Tibial artery (tissue), 4 donors: Measurements from ENCODE around the gene RAD51B.
A peak's percentile ranks its signal among the peaks of the same experiment; 100 is the strongest.

ENCODE experiments used
- DNase-seq, 2 donors: peaks; one replicate each; pipeline ENCODE4 v3.0.0-alpha.2; 2019
- H3K27ac ChIP-seq, 2 donors: fragments of 200-600 bp; sonication (generic) in 1 of 2; 1 replicate in 1 of 2; 2 replicates in 1 of 2; pipeline ENCODE4 v1.5.1; 2018 to 2019; ENCODE audit warnings: mild to moderate bottlenecking in 1 of 2
- H3K27me3 ChIP-seq, 2 donors: fragments of 200-600 bp; sonication (generic) in 1 of 2; one replicate each; pipeline versions ENCODE4 v1.5.1 to v1.6.0; 2016 to 2019
- H3K36me3 ChIP-seq, 3 donors: fragments of 200-600 bp; sonication (generic) in 2 of 3; one replicate each; pipeline ENCODE4 v1.5.1; 2016 to 2019; ENCODE audit warnings: mild to moderate bottlenecking in 2 of 3
- H3K4me1 ChIP-seq, 4 donors: fragments of 200-600 bp; sonication (generic) in 2 of 4; 1 replicate in 3 of 4; 2 replicates in 1 of 4; pipeline ENCODE4 v1.5.1; 2016 to 2019
- H3K4me3 ChIP-seq, 2 donors: fragments of 200-600 bp; sonication (generic) in 1 of 2; 1 replicate in 1 of 2; 2 replicates in 1 of 2; pipeline ENCODE4 v1.5.1; 2018 to 2019; ENCODE audit warnings: mild to moderate bottlenecking in 2 of 2
- H3K9me3 ChIP-seq, 3 donors: fragments of 200-600 bp; sonication (generic) in 1 of 3; one replicate each; pipeline ENCODE4 v1.5.1; 2016 to 2019
- intact Hi-C: fragments of 100-400 bp; cut with DNase I; formaldehyde crosslinking; loops from one replicate; pipeline ENCODE4 v1.15.0; 2023; ENCODE audit warnings: low total_unique reads
- TF ChIP-seq, protein P1 (sequence below), 2 experiments: fragments of 200-600 bp in 1 of 2; fragments of 450-650 bp in 1 of 2; IDR thresholded peaks; one replicate each; pipeline ENCODE4 v1.5.1; 2017 to 2019; ENCODE audit warnings: antibody characterized with exemption in 2 of 2, mild to moderate bottlenecking in 1 of 2, moderate library complexity in 1 of 2

RAD51B gene

DNA sequence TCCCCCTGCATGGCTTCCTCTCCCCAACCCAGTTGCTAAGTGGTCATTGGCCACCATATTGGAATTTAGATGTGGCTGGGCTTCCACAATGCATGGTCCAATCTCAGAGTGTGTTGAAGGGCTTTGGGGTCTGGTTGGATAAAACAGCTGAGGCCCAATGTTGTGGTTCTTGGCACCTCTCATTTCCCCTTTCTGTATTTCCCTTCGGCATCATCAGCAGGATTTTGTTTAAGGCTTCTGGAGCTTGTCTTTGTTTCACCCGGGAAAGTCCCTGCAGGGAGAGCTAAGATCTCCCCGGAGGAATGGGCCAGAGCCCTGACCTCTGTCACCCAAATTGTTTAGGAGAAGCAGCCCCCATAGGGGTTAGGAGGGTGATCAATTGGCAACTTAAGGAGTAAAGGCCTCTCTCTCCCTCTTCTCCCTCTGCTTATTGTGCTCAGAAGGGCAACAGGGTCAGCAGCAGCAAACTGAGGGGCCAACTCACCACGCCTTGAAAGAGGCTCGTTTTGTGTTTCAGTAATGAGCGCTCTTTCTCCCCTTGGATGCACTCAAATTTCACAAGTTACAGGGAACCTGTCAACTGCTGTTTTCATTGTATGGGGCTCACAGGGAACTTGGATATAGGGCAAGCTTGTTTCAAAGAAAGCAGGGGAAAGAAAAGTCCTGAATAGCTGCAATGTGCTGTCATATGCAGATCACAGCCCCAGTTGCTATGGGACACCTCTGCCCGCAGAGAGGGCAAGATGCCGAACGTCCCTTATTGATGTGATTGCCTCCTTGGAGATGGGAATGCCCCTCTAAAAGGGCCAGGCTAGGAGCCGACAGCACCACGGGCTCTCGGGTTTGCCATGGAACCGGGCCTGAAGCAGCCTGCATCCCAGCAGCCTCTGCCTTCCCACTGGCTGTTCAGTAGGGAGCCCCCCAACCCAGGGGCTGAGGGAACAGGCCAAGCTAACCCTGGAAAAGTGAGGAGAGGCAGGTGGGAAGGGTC is 749.6 kb downstream of the RAD51B start:
- H3K27ac ChIP-seq, result no peak overlapping the region
- DNase-seq, result no peak
- TF ChIP-seq, protein P1, sequence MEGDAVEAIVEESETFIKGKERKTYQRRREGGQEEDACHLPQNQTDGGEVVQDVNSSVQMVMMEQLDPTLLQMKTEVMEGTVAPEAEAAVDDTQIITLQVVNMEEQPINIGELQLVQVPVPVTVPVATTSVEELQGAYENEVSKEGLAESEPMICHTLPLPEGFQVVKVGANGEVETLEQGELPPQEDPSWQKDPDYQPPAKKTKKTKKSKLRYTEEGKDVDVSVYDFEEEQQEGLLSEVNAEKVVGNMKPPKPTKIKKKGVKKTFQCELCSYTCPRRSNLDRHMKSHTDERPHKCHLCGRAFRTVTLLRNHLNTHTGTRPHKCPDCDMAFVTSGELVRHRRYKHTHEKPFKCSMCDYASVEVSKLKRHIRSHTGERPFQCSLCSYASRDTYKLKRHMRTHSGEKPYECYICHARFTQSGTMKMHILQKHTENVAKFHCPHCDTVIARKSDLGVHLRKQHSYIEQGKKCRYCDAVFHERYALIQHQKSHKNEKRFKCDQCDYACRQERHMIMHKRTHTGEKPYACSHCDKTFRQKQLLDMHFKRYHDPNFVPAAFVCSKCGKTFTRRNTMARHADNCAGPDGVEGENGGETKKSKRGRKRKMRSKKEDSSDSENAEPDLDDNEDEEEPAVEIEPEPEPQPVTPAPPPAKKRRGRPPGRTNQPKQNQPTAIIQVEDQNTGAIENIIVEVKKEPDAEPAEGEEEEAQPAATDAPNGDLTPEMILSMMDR (IDR thresholded peaks at IDR 0.05), result no peak

DNA sequence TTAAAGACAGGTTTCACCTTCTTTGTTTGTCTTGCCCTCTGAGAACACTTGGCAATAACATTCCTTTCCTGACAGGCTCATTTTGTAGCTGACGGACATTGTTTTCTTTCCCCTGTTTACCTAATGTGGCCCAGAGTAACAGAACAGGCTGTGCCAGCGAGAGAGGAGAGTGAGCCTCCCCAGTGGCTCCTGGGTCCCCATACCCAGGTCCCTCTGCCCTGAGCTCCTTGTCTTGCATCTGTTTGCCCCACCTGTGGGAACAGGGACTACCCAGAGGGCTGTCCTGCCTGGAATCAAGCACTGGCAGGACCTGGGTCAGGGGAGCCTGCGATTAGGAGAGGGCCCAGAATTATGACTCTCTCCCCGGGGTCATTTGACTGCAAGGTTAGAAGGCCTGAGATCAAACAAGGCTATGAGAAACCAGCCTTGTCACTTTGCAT is 750.4 kb downstream of the RAD51B start:
- intact Hi-C loops, result no loop called here
- H3K9me3 ChIP-seq, result no peaks in the 10 kb centered on the region
- H3K27me3 ChIP-seq, result no peaks in the 10 kb centered on the region
- H3K4me1 ChIP-seq, result peaks cover 0 to 19% (median 6%) of the 10 kb centered on the region in 4 donors
- H3K36me3 ChIP-seq, result no peaks in the 10 kb centered on the region
- H3K27ac ChIP-seq, result no peak overlapping the region
- H3K4me3 ChIP-seq, result no peak overlapping the region
- no peak for DNase-seq
- TF ChIP-seq, protein P1 (IDR thresholded peaks at IDR 0.05), result no peak

More for the DNA sequence above, 749.6 kb downstream of the RAD51B start:
- Histone ChIP-seq H3K36me3 (no peaks in the 10 kb centered on the region), H3K4me3 (no peak overlapping the region), H3K4me1 (peaks cover 0 to 21% (median 7%) of the 10 kb centered on the region in 4 donors), H3K9me3 (no peaks in the 10 kb centered on the region), H3K27me3 (no peaks in the 10 kb centered on the region)
- intact Hi-C loops, result no loop called here

DNA sequence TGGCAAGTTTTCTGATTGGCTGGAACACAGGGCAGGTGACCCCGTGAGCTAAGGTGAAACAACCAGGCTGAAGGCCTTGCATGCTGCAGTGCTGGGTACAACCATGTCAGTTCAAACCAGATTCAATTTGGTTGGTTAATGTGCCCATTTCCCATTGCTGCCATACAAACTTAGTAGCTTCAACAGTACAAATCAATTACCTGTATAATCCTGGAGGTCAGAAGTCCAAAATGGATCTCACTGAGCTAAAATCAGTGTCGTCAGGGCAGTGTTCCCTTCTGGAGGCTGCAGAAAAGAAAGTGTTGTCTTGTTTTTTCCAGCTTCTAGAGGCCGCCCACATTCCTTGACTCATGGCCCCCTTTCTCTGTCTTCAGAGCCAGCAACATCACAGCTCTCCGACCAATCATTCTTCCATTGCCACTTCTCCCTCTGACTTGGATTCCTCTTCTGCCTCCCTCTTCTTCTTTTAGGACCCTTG is 751.6 kb downstream of the RAD51B start:
- TF ChIP-seq, protein P1 (IDR thresholded peaks at IDR 0.05), result no peak
- H3K27ac ChIP-seq, result no peak overlapping the region
- peak in 1 of 2 donors; percentile 17 for DNase-seq
- H3K36me3 ChIP-seq, result no peaks in the 10 kb centered on the region
- intact Hi-C loops, result no loop called here
- no peaks in the 10 kb centered on the region for H3K9me3 ChIP-seq
- H3K4me3 ChIP-seq, result no peak overlapping the region
- no peaks in the 10 kb centered on the region for H3K27me3 ChIP-seq
- peaks cover 0 to 20% (median 6%) of the 10 kb centered on the region in 4 donors for H3K4me1 ChIP-seq

DNA sequence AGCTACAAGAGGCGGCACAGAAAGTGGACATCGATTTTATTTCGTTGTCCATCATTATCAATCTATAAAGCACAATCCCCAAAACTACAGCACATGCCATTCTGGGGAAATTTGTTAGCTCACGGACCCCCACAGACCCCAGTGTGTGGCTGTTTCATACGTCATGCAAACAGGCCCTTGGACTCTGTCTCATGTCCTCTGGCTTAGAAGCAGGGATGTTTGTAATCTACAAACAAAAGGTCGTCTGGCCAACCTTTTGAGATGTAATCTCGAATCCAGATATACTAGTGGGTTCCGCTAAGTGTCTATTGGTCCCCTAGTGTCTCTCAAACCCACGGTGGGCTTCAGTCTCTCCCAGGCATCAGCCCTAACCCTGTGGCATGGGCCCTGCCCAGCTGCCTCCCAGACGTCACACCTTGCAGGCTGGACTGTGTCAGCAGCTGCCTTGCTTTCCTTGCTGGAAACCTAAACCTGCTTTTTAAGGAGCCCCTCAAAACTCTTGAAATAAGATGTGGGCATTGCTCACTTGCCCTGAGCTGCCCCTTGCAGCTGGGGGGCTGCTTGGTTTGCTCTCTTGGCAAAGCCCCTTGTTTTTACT is 752.4 kb downstream of the RAD51B start:
- TF ChIP-seq, protein P1 (IDR thresholded peaks at IDR 0.05), result no peak
- Histone ChIP-seq H3K4me3 (no peak overlapping the region), H3K27me3 (no peaks in the 10 kb centered on the region), H3K36me3 (no peaks in the 10 kb centered on the region), H3K4me1 (peaks cover 0 to 20% (median 6%) of the 10 kb centered on the region in 4 donors), H3K27ac (no peak overlapping the region), H3K9me3 (no peaks in the 10 kb centered on the region)
- intact Hi-C loops, result no loop called here
- DNase-seq, result no peak

DNA sequence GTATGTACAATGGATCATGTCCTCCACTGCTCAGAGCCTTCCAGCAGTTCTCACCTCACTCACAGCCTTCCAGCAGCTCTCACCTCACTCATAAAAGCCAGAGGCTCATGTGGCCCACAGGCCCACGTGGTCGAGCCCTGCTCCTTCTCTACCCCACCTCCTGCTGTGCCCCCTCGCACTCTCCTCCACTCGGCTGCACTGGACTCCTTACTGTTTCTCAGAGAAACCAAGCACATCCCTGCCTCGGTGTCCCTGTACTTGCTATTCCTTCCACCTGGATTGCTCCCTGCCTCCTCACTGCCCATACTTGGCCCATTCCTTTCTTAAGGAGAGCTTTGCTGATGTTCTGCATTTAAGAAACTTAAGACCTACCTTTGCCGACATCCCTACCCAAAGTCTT is 753.5 kb downstream of the RAD51B start:
- DNase-seq, result peak in 1 of 2 donors; percentile 50
- Histone ChIP-seq H3K27ac (no peak overlapping the region), H3K4me3 (no peak overlapping the region), H3K27me3 (no peaks in the 10 kb centered on the region), H3K4me1 (peaks cover 0 to 27% (median 10%) of the 10 kb centered on the region in 4 donors), H3K36me3 (no peaks in the 10 kb centered on the region), H3K9me3 (no peaks in the 10 kb centered on the region)
- intact Hi-C loops, result no loop called here
- TF ChIP-seq, protein P1 (IDR thresholded peaks at IDR 0.05), result no peak
